Activated T-cell treated with anti-CD3 and anti-CD28 coated beads for 1 hour (primary cell): Measurements from ENCODE around the gene HPN.
"Not testable (repeated sequence)": the region's sequence is repeated elsewhere in the genome, so short reads cannot be mapped to it uniquely, and the experiment has no call there.

ENCODE experiments used
- DNase-seq: peaks from one replicate; pipeline ENCODE4 v3.0.0-alpha.2; 2020; ENCODE audit warnings: low read depth

Gene HPN

GRCh38 chr19:35009424-35010415 lies 31.8 kb upstream of the HPN start:
- no peak for DNase-seq

- no peak for DNase-seq
Observed at GRCh38 chr19:35011091-35011689, 30.3 kb upstream of the HPN start.

GRCh38 chr19:35011737-35012682 lies 29.5 kb upstream of the HPN start:
- DNase-seq = no peak

GRCh38 chr19:35013041-35013819 lies 28.3 kb upstream of the HPN start:
- peak; percentile 73 for DNase-seq

GRCh38 chr19:35013820-35014754 lies 27.4 kb upstream of the HPN start:
- peak; percentile 41 for DNase-seq

GRCh38 chr19:35014774-35015173 lies 26.7 kb upstream of the HPN start:
- not testable (repeated sequence) for DNase-seq

- no peak for DNase-seq
Observed at GRCh38 chr19:35015270-35015953, 26.1 kb upstream of the HPN start.

GRCh38 chr19:35015954-35016351 lies 25.6 kb upstream of the HPN start:
- no peak for DNase-seq

GRCh38 chr19:35017507-35017906 lies 24.0 kb upstream of the HPN start:
- no peak for DNase-seq

GRCh38 chr19:35018379-35018778 lies 23.1 kb upstream of the HPN start:
- no peak for DNase-seq

GRCh38 chr19:35019144-35019543 lies 22.4 kb upstream of the HPN start:
- DNase-seq = no peak

GRCh38 chr19:35021016-35021415 lies 20.5 kb upstream of the HPN start:
- DNase-seq = no peak

- no peak for DNase-seq
Observed at GRCh38 chr19:35021596-35021995, 19.9 kb upstream of the HPN start.

GRCh38 chr19:35022460-35022859 lies 19.1 kb upstream of the HPN start:
- no peak for DNase-seq

GRCh38 chr19:35023428-35023827 lies 18.1 kb upstream of the HPN start:
- no peak for DNase-seq

GRCh38 chr19:35024095-35024494 lies 17.4 kb upstream of the HPN start:
- no peak for DNase-seq

GRCh38 chr19:35025969-35026368 lies 15.6 kb upstream of the HPN start:
- DNase-seq = no peak

- no peak for DNase-seq
Observed at GRCh38 chr19:35026418-35026817, 15.1 kb upstream of the HPN start.

- no peak for DNase-seq
Observed at GRCh38 chr19:35027009-35027408, 14.5 kb upstream of the HPN start.
